Measurements from ENCODE around the gene CACNG3.

- TF ChIP-seq POLR2AphosphoS5 (IDR thresholded peaks at IDR 0.05; ENCODE audit: insufficient read depth, low read depth, low read length) (no peak), CTCF (IDR thresholded peaks at IDR 0.05; ENCODE audit: extremely low read depth in 1 of 2, insufficient read depth in 1 of 2, low read depth in 1 of 2, low read length in 2 of 2) (no peak), POLR2A (IDR thresholded peaks at IDR 0.05; ENCODE audit: low read depth, low read length) (no peak), EZH2 (IDR thresholded peaks at IDR 0.05; ENCODE audit: borderline replicate concordance, low read depth, low read length, severe bottlenecking) (no peak), MAX (IDR thresholded peaks at IDR 0.05; ENCODE audit: insufficient read depth, insufficient read length) (no peak), JUN (IDR thresholded peaks at IDR 0.05; ENCODE audit: borderline replicate concordance, insufficient read depth, insufficient read length, low read depth) (no peak), MYC (IDR thresholded peaks at IDR 0.05; ENCODE audit: low read depth, low read length) (no peak), GATA2 (IDR thresholded peaks at IDR 0.05; ENCODE audit: insufficient read depth, insufficient read length, low read depth, low read length) (no peak)
Observed at GRCh38 chr16:24273508-24274182, 17.5 kb downstream of the CACNG3 start.
